Ramos (cell line): ENCODE data around the gene ABHD16A.

Experiments used
- in situ Hi-C: fragments of 300-500 bp; cut with MboI; formaldehyde crosslinking; loops from one replicate; pipeline ENCODE4 v1.14.3; 2022; ENCODE audit warnings: low sequenced_read_pairs; ENCODE audit not compliant: unreplicated experiment

Gene ABHD16A

DNA sequence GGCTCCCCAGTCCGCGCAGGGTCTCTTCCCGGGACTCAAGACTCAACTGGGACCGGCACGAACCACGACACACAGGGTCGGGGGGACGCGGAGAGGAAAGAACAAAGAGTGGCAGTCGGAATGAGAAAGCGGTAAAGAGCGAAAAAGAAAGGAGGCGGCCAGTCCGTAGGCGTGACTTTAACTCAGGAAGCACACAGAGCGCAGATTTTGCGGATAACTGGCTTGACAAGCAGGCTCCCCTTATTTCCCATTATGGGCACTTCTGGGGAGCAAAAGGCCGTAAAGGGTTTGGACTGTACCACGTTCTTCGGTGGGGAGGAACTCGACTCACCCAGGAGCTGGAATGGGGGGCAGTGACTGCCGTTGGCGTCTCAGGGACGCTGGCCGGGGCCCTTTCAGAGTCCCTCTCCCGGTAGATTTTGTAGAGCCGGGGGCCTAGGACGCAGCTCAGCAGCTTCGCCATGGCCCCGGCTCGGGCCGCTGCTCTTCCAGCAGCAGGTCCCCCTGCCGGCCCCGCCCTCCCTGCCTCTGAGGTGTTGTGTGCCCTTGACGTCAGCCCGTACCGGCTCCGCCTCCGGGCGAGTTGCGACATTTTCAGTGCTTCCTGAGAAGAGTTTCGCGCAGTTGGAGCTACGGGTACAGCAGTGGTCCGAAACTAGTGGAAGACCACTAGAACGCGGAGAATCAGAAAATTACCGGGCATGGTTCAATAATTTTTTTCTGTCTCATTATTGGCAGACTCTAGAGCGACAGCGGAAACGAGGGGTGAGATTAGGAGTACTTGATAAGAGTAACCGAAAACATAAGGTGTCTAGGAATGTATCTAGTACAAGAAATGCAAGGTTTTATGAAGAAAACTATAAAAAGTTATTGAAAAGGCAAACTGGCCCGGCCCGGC is at the start of gene ABHD16A:
Gene ABHD16A (minus strand): TSS at position 506 of the 898 bp plus-strand sequence. CDS start 43 bp downstream, at position 463.
- in situ Hi-C loops: no loop called here

DNA sequence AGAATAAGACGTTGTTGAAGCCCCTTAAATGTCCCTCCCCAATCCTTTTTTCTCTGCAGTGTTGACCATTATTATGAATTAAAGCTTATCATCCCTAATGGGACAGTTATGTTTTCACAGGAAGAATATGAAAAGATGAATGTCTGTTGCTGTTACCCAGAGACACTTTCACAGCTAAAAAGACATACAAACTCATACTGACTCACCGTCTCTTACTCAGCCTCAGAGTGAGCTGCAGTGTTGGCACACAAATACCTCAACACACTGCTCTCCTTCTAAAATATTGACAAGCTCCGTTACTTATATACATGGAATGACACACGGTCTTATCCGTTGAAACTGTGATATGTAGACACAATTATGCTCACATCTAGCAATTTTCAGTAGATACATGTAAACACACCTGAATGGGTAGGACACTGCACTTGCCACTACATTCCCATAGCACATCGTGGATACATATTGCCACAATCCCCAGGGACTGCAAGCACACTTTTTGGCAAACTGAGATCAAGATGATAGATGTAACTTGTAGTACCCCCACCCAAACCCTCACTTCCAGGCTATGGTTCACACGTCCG is 49.7 kb upstream of the ABHD16A start:
- in situ Hi-C loops: no loop called here

GRCh38 chr6:31750411-31751022 is 47.4 kb upstream of the ABHD16A start:
- in situ Hi-C loops: no loop called here

DNA sequence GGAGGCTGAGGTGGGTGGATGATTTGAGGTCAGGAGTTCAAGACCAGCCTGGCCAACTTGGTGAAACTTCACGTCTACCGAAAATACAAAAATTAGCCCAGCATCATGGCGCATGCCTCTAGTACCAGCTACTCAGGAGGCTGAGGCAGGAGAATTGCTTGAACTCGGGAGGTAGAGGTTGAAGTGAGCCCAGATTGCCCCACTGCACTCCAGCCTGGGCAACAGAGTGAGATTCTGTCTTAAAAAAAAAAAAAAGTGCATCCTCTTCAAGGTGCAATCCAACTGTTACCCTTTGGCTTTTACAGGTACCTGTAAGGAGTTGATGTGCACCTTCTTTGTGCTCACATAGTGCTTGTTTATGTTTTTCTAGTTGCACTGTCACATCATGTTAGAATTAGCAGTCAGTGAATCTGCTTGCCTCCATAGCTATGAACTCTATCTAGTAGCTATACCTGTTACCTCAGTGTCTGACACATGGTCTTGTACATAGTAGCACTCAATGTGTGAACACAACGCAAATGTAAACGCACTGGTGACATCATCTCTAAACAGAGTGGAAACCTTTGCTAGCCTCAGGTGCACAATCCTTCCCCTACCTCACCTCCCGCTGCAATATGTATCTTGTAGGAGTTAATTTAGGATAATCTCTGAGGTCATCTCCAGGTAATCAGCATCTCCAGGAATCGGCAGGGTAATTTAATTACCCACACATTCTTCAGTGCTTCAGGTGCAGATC is 46.3 kb upstream of the ABHD16A start:
- in situ Hi-C loops: no loop called here

GRCh38 chr6:31744422-31744821 is 41.3 kb upstream of the ABHD16A start:
- in situ Hi-C loops: no loop called here

DNA sequence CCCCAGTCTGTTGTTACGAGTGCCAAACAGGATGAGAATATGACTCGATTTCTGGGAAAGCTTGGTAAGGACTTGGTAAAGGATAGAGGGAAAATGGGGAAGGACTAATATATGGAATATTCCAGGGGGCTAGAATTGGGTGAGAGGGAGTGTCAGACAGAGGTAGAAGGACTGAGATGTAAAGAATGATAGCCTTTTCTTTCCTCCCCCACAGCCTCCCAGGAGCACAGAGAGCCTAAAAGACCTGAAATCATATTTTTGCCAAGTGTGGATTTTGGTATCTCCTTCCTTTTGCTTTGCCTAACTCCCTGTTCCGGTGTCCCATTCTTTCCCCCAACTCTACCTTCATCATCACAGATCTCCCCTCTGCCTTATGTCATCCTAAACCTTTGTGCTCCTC is 39.8 kb upstream of the ABHD16A start:
- in situ Hi-C loops: no loop called here

DNA sequence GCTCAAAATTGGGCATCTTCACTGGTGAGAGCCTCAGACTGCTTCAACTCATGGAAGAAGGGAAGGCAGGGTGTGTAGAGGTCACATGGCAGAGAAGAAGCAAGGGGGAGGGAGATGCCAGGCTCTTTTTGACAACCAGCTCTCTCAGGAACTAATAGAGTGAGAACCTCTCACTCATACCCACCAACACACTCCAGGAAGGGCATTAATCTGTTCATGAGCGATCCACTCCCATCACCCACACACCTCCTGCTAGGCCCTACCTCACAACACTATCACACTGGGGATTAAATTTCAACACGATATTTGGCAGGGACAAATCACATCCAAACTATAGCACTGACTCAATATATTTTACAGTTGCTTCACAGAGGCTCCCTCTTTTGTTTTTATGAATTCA is 38.7 kb upstream of the ABHD16A start:
- in situ Hi-C loops: no loop called here

GRCh38 chr6:31740397-31741223 is 37.5 kb upstream of the ABHD16A start:
- in situ Hi-C loops: no loop called here

DNA sequence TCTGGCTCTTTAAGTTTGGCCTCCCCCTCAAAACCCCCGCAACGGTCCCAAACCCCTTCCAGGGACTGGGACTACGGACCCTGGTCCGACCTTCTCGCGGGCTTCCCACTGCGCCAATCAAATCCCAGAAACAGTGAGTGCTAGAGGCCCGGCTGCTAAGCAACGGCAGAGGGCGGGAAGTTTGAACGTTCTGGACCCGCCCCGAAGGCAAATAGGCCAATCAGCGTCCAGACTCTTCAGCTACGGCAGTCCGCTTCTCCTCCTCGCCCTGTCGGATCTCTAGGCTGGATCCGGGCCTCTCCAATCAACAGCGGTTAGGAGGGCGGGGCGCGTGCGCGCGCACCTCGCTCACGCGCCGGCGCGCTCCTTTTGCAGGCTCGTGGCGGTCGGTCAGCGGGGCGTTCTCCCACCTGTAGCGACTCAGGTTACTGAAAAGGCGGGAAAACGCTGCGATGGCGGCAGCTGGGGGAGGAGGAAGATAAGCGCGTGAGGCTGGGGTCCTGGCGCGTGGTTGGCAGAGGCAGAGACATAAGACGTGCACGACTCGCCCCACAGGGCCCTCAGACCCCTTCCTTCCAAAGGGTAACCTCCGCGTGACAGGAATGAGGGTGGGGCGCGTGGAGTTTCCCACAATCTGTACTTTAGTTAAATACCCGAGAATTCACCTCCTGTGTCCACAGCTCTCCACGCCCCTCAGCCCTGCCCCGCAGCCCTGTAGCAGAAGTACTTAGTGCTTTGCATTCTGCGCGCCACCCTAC is 36.7 kb upstream of the ABHD16A start, which contains the start of gene MSH5:
Gene MSH5 (plus strand): TSS at position 367 of the 758 bp plus-strand sequence. CDS start 462 bp downstream, outside the sequence.
- in situ Hi-C loops: no loop called here

DNA sequence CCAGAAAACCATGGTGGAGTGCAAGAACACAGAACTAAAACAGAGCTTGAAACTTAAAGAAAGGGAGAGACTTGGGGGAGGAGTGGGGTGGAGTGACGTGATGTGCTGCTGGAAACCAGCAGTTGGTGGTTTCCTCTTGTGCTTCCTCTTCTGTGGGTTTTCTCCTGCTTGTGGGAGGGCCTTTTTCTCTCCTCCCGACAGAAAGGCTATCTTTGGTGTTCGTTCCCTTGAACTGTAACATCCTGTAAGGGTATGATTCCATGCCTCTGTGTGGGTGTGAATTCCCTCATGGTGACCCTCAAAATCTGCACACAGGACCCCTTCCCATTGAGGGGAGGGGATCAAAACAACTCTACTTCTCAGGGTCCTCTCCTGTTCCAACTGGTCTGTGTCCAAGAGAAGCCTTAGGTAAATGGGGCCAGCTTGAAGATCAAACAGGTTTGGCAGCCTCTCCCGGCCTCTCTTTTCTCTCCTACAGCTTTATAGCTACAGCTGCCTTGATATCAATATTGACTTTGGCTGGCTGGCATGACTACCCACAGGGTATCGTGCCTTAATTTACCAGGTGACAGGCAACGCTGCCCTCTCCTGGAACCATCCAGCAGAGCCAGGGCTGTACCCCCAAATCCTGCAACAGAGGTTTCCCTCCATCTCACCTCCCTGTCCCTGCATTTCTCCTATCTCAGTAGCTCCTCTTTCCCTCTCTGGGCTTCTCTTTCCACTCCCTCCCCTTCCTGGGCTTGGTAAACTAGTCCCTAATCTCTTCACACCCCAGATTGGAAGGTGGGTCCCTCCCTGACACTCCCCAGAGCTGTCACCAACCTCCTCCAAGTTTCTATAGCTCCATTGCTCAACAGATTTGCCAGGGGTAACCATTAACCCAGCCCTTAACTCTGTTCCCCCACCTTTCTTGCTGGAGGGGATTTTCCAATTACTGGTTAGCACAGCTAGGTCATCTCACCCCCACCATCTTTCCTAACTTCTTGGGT is 35.2 kb upstream of the ABHD16A start:
- in situ Hi-C loops: no loop called here

GRCh38 chr6:31737315-31737990 is 34.3 kb upstream of the ABHD16A start:
- in situ Hi-C loops: no loop called here

DNA sequence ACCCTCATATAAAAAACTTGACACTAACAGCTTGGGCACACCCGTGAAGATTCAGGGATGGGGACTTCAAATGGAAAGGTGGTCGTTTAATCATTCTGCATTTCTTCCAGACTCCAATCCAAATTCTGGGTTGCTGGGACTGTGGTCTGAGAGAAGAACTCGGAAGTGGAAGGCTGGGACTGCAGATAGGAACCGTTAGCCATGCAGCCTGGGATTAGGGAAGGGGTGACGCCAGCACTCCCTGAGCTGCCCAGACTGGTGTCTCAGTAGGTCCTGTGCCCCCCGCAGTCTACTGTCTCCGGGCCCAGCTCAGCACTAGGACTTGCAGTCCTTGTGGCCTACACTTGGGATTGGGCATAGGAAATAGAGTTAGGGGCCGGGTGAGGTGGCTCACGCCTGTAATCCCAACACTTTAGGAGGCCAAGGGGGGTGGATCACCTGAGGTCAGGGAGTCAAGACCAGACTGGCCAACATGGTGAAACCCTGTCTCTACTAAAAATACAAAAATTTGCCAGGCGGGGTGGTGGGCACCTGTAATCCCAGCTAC is 33.7 kb upstream of the ABHD16A start:
- in situ Hi-C loops: no loop called here

GRCh38 chr6:31736021-31736767 is 33.1 kb upstream of the ABHD16A start, which contains the start of gene CLIC1:
Gene CLIC1, minus strand, starts transcription at chr6:31736530. Its CDS starts 230 bp downstream, at chr6:31736300.
- in situ Hi-C loops: no loop called here

GRCh38 chr6:31734821-31735406 is 31.8 kb upstream of the ABHD16A start:
- in situ Hi-C loops: no loop called here

DNA sequence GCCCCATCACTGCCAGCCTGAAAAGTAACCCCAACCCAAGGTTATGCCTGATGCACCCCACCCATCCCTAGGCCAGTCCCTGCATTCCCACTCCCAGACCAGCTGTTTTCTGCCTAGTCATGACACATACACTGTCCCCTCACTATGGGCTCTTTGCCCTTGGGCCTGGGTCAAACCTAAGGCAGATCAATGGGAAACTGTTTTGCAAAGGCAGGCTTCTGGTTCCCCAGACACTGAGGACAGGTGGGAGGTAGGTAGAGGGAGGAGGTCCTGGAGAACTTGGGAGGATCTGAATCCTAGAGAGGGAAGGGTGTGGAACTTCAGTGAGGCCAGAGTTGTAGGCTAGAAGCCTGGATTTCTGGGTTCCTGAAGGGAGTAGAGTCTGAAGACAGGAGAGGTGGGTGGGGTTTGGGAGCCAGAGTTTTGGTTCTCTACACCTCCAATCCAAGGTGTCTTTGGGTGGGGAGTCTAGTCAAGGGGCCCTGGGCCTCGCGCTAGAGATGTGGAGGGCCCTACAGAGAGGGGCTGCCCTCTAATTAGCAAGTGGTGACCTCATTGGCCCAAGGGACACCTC is 31.2 kb upstream of the ABHD16A start:
- in situ Hi-C loops: no loop called here
